ENCODE measurements around the gene CDH23.

Gene CDH23

GRCh38 chr10:71471957-71472365, 75.2 kb downstream of the CDH23 start:
- no peak for DNase-seq

- no peak for DNase-seq
Measured at GRCh38 chr10:71472466-71472865, 75.7 kb downstream of the CDH23 start.

- no peak for DNase-seq
Measured at GRCh38 chr10:71472912-71473311, 76.2 kb downstream of the CDH23 start.

GRCh38 chr10:71473671-71474599, 77.2 kb downstream of the CDH23 start:
- no peak for DNase-seq

GRCh38 chr10:71474702-71475242, 78.1 kb downstream of the CDH23 start:
- no peak for DNase-seq

GRCh38 chr10:71475243-71475871, 78.6 kb downstream of the CDH23 start:
- no peak for DNase-seq

GRCh38 chr10:71476228-71477011, 79.7 kb downstream of the CDH23 start:
- DNase-seq = no peak

GRCh38 chr10:71478173-71478572, 81.5 kb downstream of the CDH23 start:
- DNase-seq = no peak

- DNase-seq = no peak
Measured at GRCh38 chr10:71478813-71479365, 82.2 kb downstream of the CDH23 start.

GRCh38 chr10:71479831-71480230, 83.1 kb downstream of the CDH23 start:
- no peak for DNase-seq

GRCh38 chr10:71480662-71481061, 83.9 kb downstream of the CDH23 start:
- DNase-seq = no peak

- DNase-seq = no peak
Measured at GRCh38 chr10:71481746-71482410, 85.2 kb downstream of the CDH23 start.

GRCh38 chr10:71482620-71483019, 85.9 kb downstream of the CDH23 start:
- no peak for DNase-seq

GRCh38 chr10:71483135-71483534, 86.4 kb downstream of the CDH23 start:
- DNase-seq = no peak

- no peak for DNase-seq
Measured at GRCh38 chr10:71483885-71484751, 87.4 kb downstream of the CDH23 start.

GRCh38 chr10:71486484-71487114, 89.9 kb downstream of the CDH23 start:
- DNase-seq = no peak

- no peak for DNase-seq
Measured at GRCh38 chr10:71487726-71488125, 91.0 kb downstream of the CDH23 start.

GRCh38 chr10:71489077-71489476, 92.4 kb downstream of the CDH23 start:
- no peak for DNase-seq

GRCh38 chr10:71492872-71493271, 96.2 kb downstream of the CDH23 start:
- no peak for DNase-seq

- DNase-seq = no peak
Measured at GRCh38 chr10:71493741-71494140, 97.0 kb downstream of the CDH23 start.

GRCh38 chr10:71494476-71494875, 97.8 kb downstream of the CDH23 start:
- DNase-seq = no peak
